ENCODE data around the gene DDX31.

Gene DDX31

GRCh38 chr9:132710333-132710732 lies 40.5 kb upstream of the DDX31 start:
- TF ChIP-seq CTCF (IDR thresholded peaks at IDR 0.05; ENCODE audit: low read length, missing control alignments) = no peak
- no peak overlapping the region for H3K4me3 ChIP-seq (replicated peaks; ENCODE audit: low read depth, low read length)
- DNase-seq (ENCODE audit: low read depth) = no peak

GRCh38 chr9:132708769-132709430 lies 39.1 kb upstream of the DDX31 start:
- no peak for TF ChIP-seq CTCF (IDR thresholded peaks at IDR 0.05; ENCODE audit: low read length, missing control alignments)
- DNase-seq (ENCODE audit: low read depth) = no peak
- H3K4me3 ChIP-seq (replicated peaks; ENCODE audit: low read depth, low read length) = no peak overlapping the region

GRCh38 chr9:132708239-132708638 lies 38.5 kb upstream of the DDX31 start:
- no peak for TF ChIP-seq CTCF (IDR thresholded peaks at IDR 0.05; ENCODE audit: low read length, missing control alignments)
- DNase-seq (ENCODE audit: low read depth) = no peak
- no peak overlapping the region for H3K4me3 ChIP-seq (replicated peaks; ENCODE audit: low read depth, low read length)

- H3K4me3 ChIP-seq (replicated peaks; ENCODE audit: low read depth, low read length) = no peak overlapping the region
- DNase-seq (ENCODE audit: low read depth) = no peak
- no peak for TF ChIP-seq CTCF (IDR thresholded peaks at IDR 0.05; ENCODE audit: low read length, missing control alignments)
Observed at GRCh38 chr9:132703336-132703735, 33.6 kb upstream of the DDX31 start.

GRCh38 chr9:132702254-132702653 lies 32.5 kb upstream of the DDX31 start:
- DNase-seq (ENCODE audit: low read depth) = no peak
- TF ChIP-seq CTCF (IDR thresholded peaks at IDR 0.05; ENCODE audit: low read length, missing control alignments) = no peak
- H3K4me3 ChIP-seq (replicated peaks; ENCODE audit: low read depth, low read length) = no peak overlapping the region

- DNase-seq (ENCODE audit: low read depth) = no peak
- no peak for TF ChIP-seq CTCF (IDR thresholded peaks at IDR 0.05; ENCODE audit: low read length, missing control alignments)
- H3K4me3 ChIP-seq (replicated peaks; ENCODE audit: low read depth, low read length) = no peak overlapping the region
Observed at GRCh38 chr9:132699956-132700355, 30.2 kb upstream of the DDX31 start.

- TF ChIP-seq CTCF (IDR thresholded peaks at IDR 0.05; ENCODE audit: low read length, missing control alignments) = no peak
- H3K4me3 ChIP-seq (replicated peaks; ENCODE audit: low read depth, low read length) = no peak overlapping the region
- DNase-seq (ENCODE audit: low read depth) = peak; percentile 37
Observed at GRCh38 chr9:132698989-132699388, 29.2 kb upstream of the DDX31 start.
